ENCODE measurements around the gene NUP62. TPM values are rescaled to one million over a fixed set of nuclear protein-coding genes. Genes with fewer than 3 reads are reported as not detected.

NUP62 gene
- total RNA-seq, 1 experiment from 2014 or later = 54.6 TPM

DNA sequence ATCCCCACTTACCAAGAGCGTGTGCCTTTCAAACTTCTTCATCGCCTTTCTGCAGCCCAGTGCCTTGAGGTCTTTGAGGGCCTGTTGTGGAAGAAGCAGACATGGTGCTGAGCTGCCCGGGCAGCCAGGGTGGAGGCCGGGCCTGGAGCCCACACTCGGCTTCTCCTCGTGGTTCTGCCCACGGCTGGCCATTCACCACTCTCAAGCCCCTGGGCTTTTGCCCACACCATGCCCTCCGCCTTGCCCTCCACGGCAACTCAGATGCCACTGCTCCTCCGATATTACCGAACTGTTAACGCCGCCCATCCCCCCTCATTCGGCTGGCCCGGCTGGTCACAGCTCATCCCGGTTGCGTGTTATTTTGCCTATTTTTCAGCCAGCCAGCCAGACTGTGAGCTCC lies 37.9 kb downstream of the NUP62 start:
- Histone ChIP-seq H3K27ac (ENCODE audit: low read length) (no peak overlapping the region), H3K36me3 (ENCODE audit: control insufficient read depth, insufficient read depth, low read length) (no peaks in the 10 kb centered on the region), H3K27me3 (ENCODE audit: control insufficient read depth, insufficient read depth, low read length) (no peaks in the 10 kb centered on the region), H3K4me1 (ENCODE audit: control insufficient read depth, insufficient read depth, low read length) (no peaks in the 10 kb centered on the region; the same call in 1 of the 2 replicates), H3K4me3 (ENCODE audit: low read depth in 2 of 2, low read length in 2 of 2) (no peak overlapping the region), H3K9me3 (ENCODE audit: control insufficient read depth, insufficient read depth, low read depth, low read length) (no peaks in the 10 kb centered on the region)
- TF ChIP-seq TCF7L2 (IDR thresholded peaks at IDR 0.05; ENCODE audit: low read depth, low read length) (no peak), SIN3A (IDR thresholded peaks at IDR 0.05; ENCODE audit: borderline replicate concordance, insufficient read depth, low read depth, low read length) (no peak), POLR2AphosphoS5 (IDR thresholded peaks at IDR 0.05; ENCODE audit: low read depth, low read length) (no peak)
- TF ChIP-seq, protein P1, sequence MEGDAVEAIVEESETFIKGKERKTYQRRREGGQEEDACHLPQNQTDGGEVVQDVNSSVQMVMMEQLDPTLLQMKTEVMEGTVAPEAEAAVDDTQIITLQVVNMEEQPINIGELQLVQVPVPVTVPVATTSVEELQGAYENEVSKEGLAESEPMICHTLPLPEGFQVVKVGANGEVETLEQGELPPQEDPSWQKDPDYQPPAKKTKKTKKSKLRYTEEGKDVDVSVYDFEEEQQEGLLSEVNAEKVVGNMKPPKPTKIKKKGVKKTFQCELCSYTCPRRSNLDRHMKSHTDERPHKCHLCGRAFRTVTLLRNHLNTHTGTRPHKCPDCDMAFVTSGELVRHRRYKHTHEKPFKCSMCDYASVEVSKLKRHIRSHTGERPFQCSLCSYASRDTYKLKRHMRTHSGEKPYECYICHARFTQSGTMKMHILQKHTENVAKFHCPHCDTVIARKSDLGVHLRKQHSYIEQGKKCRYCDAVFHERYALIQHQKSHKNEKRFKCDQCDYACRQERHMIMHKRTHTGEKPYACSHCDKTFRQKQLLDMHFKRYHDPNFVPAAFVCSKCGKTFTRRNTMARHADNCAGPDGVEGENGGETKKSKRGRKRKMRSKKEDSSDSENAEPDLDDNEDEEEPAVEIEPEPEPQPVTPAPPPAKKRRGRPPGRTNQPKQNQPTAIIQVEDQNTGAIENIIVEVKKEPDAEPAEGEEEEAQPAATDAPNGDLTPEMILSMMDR (IDR thresholded peaks at IDR 0.05) = no peak
- TF ChIP-seq, protein P2, sequence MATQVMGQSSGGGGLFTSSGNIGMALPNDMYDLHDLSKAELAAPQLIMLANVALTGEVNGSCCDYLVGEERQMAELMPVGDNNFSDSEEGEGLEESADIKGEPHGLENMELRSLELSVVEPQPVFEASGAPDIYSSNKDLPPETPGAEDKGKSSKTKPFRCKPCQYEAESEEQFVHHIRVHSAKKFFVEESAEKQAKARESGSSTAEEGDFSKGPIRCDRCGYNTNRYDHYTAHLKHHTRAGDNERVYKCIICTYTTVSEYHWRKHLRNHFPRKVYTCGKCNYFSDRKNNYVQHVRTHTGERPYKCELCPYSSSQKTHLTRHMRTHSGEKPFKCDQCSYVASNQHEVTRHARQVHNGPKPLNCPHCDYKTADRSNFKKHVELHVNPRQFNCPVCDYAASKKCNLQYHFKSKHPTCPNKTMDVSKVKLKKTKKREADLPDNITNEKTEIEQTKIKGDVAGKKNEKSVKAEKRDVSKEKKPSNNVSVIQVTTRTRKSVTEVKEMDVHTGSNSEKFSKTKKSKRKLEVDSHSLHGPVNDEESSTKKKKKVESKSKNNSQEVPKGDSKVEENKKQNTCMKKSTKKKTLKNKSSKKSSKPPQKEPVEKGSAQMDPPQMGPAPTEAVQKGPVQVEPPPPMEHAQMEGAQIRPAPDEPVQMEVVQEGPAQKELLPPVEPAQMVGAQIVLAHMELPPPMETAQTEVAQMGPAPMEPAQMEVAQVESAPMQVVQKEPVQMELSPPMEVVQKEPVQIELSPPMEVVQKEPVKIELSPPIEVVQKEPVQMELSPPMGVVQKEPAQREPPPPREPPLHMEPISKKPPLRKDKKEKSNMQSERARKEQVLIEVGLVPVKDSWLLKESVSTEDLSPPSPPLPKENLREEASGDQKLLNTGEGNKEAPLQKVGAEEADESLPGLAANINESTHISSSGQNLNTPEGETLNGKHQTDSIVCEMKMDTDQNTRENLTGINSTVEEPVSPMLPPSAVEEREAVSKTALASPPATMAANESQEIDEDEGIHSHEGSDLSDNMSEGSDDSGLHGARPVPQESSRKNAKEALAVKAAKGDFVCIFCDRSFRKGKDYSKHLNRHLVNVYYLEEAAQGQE (IDR thresholded peaks at IDR 0.05; ENCODE audit: insufficient read depth in 1 of 2, low read depth in 2 of 2, low read length in 1 of 2) = no peak
- no peak for DNase-seq (ENCODE audit: low read depth, low spot score)
- in situ Hi-C loops (cut with HindIII; ENCODE audit: low pct_unique_long_range_greater_than_20kb, low sequenced_read_pairs) = no loop called here
- intact Hi-C loops (cut with micrococcal nuclease; ENCODE audit: unreplicated experiment) = no loop called here
- ChIA-PET CTCF (no interaction called here), POLR2A (no interaction called here)
- no TSS peak for BruUV-seq (replicated peaks)
- ATAC-seq = 0 out of 2 replicates have a peak, but pooled peaks have one; percentile 18

DNA sequence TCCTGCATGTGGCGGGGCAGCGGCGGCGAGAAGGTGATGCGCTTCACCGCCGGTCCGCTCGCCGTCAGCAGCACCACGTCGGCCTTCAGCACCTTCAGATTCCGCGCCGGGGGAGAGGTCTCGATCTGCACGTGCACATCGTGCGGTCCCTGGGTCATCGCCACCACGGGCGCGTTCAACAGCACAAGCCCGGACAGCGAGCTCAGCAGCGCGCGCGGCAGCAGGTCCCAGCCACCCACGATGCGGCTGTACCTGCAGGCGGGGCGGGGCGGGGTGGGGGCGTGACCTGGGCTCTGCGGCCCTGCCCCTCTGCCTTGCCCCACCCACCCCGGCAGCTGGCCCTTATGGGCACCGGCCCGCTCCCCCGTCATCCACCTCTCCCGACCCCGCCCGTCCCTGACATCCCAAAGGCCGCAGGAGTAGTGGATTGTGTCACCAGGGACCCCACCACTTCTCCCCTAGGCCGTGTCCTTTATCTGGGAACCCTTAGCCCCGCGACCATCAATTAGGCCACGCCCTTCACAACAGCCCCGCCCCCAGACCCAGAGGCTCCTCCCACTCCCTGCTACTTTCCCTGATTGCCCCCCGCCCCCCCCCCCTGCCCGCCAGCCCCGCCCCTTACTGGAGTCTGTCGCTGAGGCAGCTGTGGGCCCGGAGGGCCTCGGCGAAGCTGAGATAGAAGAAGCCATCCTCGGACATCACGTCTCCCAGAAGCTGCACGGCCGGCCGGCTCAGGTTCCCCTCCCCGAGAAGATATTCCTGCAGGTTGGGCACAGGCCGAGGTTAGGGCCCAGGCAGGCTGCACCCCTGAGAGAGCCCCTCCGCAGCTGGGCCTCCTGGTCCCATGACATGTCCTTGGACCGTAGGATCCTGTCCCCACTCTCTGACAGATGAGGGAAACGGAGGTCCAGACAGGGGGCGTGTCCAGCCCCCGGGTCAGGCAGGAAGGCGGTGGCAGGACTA lies 38.7 kb downstream of the NUP62 start:
- TF ChIP-seq POLR2AphosphoS5 (IDR thresholded peaks at IDR 0.05; ENCODE audit: low read depth, low read length) = no peak
- TF ChIP-seq, protein P2 (IDR thresholded peaks at IDR 0.05; ENCODE audit: insufficient read depth in 1 of 2, low read depth in 2 of 2, low read length in 1 of 2) = no peak
- no peak for TF ChIP-seq SIN3A (IDR thresholded peaks at IDR 0.05; ENCODE audit: borderline replicate concordance, insufficient read depth, low read depth, low read length)
- TF ChIP-seq TCF7L2 (IDR thresholded peaks at IDR 0.05; ENCODE audit: low read depth, low read length) = no peak
- TF ChIP-seq, protein P1 (IDR thresholded peaks at IDR 0.05) = no peak
- no peak for DNase-seq (ENCODE audit: low read depth, low spot score)
- H3K9me3 ChIP-seq (ENCODE audit: control insufficient read depth, insufficient read depth, low read depth, low read length) = no peaks in the 10 kb centered on the region
- ChIA-PET POLR2A (no interaction called here), CTCF (no interaction called here)
- no peak overlapping the region for H3K27ac ChIP-seq (ENCODE audit: low read length)
- H3K36me3 ChIP-seq (ENCODE audit: control insufficient read depth, insufficient read depth, low read length) = no peaks in the 10 kb centered on the region
- no TSS peak for BruUV-seq (replicated peaks)
- H3K4me1 ChIP-seq (ENCODE audit: control insufficient read depth, insufficient read depth, low read length) = no peaks in the 10 kb centered on the region
- ATAC-seq = no peak
- no peak overlapping the region for H3K4me3 ChIP-seq (ENCODE audit: low read depth in 2 of 2, low read length in 2 of 2)
- intact Hi-C loops (cut with micrococcal nuclease; ENCODE audit: unreplicated experiment) = no loop called here
- no peaks in the 10 kb centered on the region for H3K27me3 ChIP-seq (ENCODE audit: control insufficient read depth, insufficient read depth, low read length)
- in situ Hi-C loops (cut with HindIII; ENCODE audit: low pct_unique_long_range_greater_than_20kb, low sequenced_read_pairs) = no loop called here

Data from Panc1 (cell line).